AG09309 (cell line): Measurements from ENCODE around the gene INTS14.
"Not testable (repeated sequence)": the region's sequence is repeated elsewhere in the genome, so short reads cannot be mapped to it uniquely, and the experiment has no call there.

ENCODE experiments used
- DNase-seq: peaks from one replicate; pipeline ENCODE4 v3.0.0-alpha.2; 2010; ENCODE audit warnings: low read depth
- H3K4me3 ChIP-seq: 2 replicates; pipeline ENCODE4 v1.5.1; 2011; ENCODE audit warnings: mild to moderate bottlenecking, low read depth, low read length, moderate library complexity; ENCODE audit not compliant: control insufficient read depth
- CTCF ChIP-seq: IDR thresholded peaks from 2 replicates; pipeline ENCODE4 v1.5.1; 2011; ENCODE audit warnings: mild to moderate bottlenecking, low read depth, low read length, inconsistent platforms; ENCODE audit not compliant: insufficient read depth, control insufficient read depth; ENCODE audit errors: missing control alignments

The INTS14 gene

GRCh38 chr15:65620833-65621232 is 9.9 kb upstream of the INTS14 start:
- no peak for TF ChIP-seq CTCF
- no peak for DNase-seq
- H3K4me3 ChIP-seq = no peak overlapping the region

- no peak overlapping the region for H3K4me3 ChIP-seq
- no peak for DNase-seq
- TF ChIP-seq CTCF = no peak
Observed at GRCh38 chr15:65619626-65620290, 8.8 kb upstream of the INTS14 start.

- H3K4me3 ChIP-seq = no peak overlapping the region
- no peak for TF ChIP-seq CTCF
- no peak for DNase-seq
Observed at GRCh38 chr15:65618560-65619109, 7.7 kb upstream of the INTS14 start.

DNA sequence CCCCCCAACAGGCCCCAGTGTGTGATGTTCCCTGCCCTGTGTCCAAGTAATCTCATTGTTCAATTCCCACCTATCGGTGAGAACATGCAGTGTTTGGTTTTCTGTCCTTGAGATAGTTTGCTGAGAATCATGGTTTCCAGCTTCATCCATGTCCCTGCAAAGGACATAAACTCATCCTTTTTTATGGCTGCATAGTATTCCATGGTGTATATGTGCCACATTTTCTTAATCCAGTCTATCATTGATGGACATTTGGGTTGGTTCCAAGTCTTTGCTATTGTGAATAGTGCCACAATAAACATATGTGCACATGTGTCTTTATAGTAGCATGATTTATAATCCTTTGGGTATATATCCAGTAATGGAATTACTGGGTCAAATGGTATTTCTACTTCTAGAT is 5.0 kb upstream of the INTS14 start:
- not testable (repeated sequence) for DNase-seq, H3K4me3 ChIP-seq

- no peak for DNase-seq
Observed at GRCh38 chr15:65612949-65613744, 2.2 kb upstream of the INTS14 start.

GRCh38 chr15:65612616-65612946 is 1.6 kb upstream of the INTS14 start:
- no peak for DNase-seq
- H3K4me3 ChIP-seq = no peak overlapping the region
- no peak for TF ChIP-seq CTCF

More at GRCh38 chr15:65612949-65613744, 2.2 kb upstream of the INTS14 start:
- H3K4me3 ChIP-seq = no peak overlapping the region
- no peak for TF ChIP-seq CTCF
